Vagina (tissue), 2 donors: ENCODE data around the gene SLC25A26.

ENCODE experiments used
- POLR2A ChIP-seq, 2 donors: fragments of 450-650 bp; IDR thresholded peaks; one replicate each; pipeline ENCODE4 v1.6.1; 2017; ENCODE audit warnings: antibody characterized with exemption in 2 of 2, mild to moderate bottlenecking in 2 of 2, moderate library complexity in 2 of 2
- POLR2AphosphoS5 ChIP-seq, 2 donors: sonication (generic); formaldehyde crosslinking; IDR thresholded peaks; one replicate each; pipeline ENCODE4 v1.9.0; 2017; ENCODE audit warnings: antibody characterized with exemption in 2 of 2, mild to moderate bottlenecking in 2 of 2, low read depth in 1 of 2; ENCODE audit not compliant: insufficient read depth in 1 of 2
- TF ChIP-seq, protein P1 (sequence below), 3 experiments: fragments of 450-650 bp in 2 of 3; fragments of 200-600 bp in 1 of 3; sonication (generic) in 1 of 3; IDR thresholded peaks; one replicate each; pipeline ENCODE4 v1.5.1; 2017 to 2019; ENCODE audit warnings: antibody characterized with exemption in 3 of 3, mild to moderate bottlenecking in 2 of 3, moderate library complexity in 2 of 3

DNA sequence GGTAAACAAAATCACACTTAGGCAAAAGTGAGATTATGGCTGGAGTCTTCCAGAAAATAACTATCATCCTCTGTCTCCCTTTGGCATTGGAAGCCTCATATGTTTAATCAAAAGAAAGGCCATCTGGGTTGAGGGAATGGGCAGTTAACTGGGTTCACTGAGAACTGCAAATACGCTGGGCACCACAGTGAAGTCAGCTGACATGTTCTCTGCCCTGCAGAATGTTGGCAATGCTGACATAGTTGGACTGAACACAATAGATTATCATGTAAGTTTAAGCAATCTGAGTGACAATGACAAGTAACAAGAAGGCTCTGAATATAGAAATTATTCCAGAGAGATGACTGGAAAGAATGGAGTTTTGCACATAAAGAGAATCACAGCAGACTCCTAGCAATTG is 43.8 kb upstream of the SLC25A26 start:
- TF ChIP-seq POLR2A (IDR thresholded peaks at IDR 0.05), result no peak
- TF ChIP-seq, protein P1, sequence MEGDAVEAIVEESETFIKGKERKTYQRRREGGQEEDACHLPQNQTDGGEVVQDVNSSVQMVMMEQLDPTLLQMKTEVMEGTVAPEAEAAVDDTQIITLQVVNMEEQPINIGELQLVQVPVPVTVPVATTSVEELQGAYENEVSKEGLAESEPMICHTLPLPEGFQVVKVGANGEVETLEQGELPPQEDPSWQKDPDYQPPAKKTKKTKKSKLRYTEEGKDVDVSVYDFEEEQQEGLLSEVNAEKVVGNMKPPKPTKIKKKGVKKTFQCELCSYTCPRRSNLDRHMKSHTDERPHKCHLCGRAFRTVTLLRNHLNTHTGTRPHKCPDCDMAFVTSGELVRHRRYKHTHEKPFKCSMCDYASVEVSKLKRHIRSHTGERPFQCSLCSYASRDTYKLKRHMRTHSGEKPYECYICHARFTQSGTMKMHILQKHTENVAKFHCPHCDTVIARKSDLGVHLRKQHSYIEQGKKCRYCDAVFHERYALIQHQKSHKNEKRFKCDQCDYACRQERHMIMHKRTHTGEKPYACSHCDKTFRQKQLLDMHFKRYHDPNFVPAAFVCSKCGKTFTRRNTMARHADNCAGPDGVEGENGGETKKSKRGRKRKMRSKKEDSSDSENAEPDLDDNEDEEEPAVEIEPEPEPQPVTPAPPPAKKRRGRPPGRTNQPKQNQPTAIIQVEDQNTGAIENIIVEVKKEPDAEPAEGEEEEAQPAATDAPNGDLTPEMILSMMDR (IDR thresholded peaks at IDR 0.05), result no peak
- no peak for TF ChIP-seq POLR2AphosphoS5 (IDR thresholded peaks at IDR 0.05; ENCODE audit: insufficient read depth in 1 of 2, low read depth in 1 of 2)
